Loucy (cell line): ENCODE measurements around the gene TRIO.
"Not testable (repeated sequence)": the region's sequence is repeated elsewhere in the genome, so short reads cannot be mapped to it uniquely, and the experiment has no call there.

Source experiments
- H2AFZ ChIP-seq: fragments of 200-600 bp; sonication (generic); 2 replicates; pipeline ENCODE4 v1.6.0; 2016; ENCODE audit warnings: antibody characterized with exemption, mild to moderate bottlenecking, low read length, moderate library complexity
- H3F3A ChIP-seq: fragments of 200-600 bp; 2 replicates; pipeline ENCODE4 v1.6.0; 2016; ENCODE audit warnings: antibody characterized with exemption, low read depth, mild to moderate bottlenecking
- H3K27me3 ChIP-seq: fragments of 200-600 bp; sonication (generic); 2 replicates; pipeline ENCODE4 v1.6.1; 2014; ENCODE audit warnings: low read length, mild to moderate bottlenecking; ENCODE audit not compliant: insufficient read depth, poor library complexity, severe bottlenecking
- H3K36me3 ChIP-seq: fragments of 200-600 bp; sonication (generic); 2 replicates; pipeline ENCODE4 v1.6.1; 2016; ENCODE audit warnings: low read length; ENCODE audit not compliant: insufficient read depth
- H3K4me1 ChIP-seq: fragments of 200-600 bp; sonication (generic); 2 replicates; pipeline ENCODE4 v1.5.1; 2014; ENCODE audit warnings: low read length, mild to moderate bottlenecking; ENCODE audit not compliant: insufficient read depth, poor library complexity, severe bottlenecking
- H3K4me2 ChIP-seq: fragments of 200-600 bp; sonication (generic); 2 replicates; pipeline ENCODE4 v1.6.0; 2014; ENCODE audit warnings: antibody characterized with exemption, low read length, low read depth, mild to moderate bottlenecking; ENCODE audit not compliant: poor library complexity, severe bottlenecking
- H3K4me3 ChIP-seq: fragments of 200-600 bp; sonication (generic); 2 replicates; pipeline ENCODE4 v1.5.1; 2014; ENCODE audit warnings: low read length, mild to moderate bottlenecking, mixed read lengths; ENCODE audit not compliant: poor library complexity, severe bottlenecking
- H3K79me2 ChIP-seq: fragments of 200-600 bp; sonication (generic); 2 replicates; pipeline ENCODE4 v1.6.1; 2014; ENCODE audit warnings: low read length; ENCODE audit not compliant: insufficient read depth
- H3K9ac ChIP-seq: fragments of 200-600 bp; sonication (generic); 2 replicates; pipeline ENCODE4 v1.6.0; 2014; ENCODE audit warnings: mild to moderate bottlenecking, low read depth, low read length, moderate library complexity; ENCODE audit not compliant: poor library complexity, severe bottlenecking
- H3K9me2 ChIP-seq: fragments of 200-600 bp; sonication (generic); replicated peaks from 2 replicates; pipeline ENCODE4 v1.6.1; 2016; ENCODE audit warnings: low read depth, low read length, mixed read lengths
- H3K9me3 ChIP-seq: fragments of 200-600 bp; sonication (generic); 2 replicates; pipeline ENCODE4 v1.6.1; 2014; ENCODE audit warnings: mild to moderate bottlenecking, antibody characterized with exemption, low read length, low read depth; ENCODE audit not compliant: insufficient read depth
- H4K20me1 ChIP-seq: fragments of 200-600 bp; sonication (generic); 2 replicates; pipeline ENCODE4 v1.6.0; 2014; ENCODE audit warnings: antibody characterized with exemption, low read length, mild to moderate bottlenecking; ENCODE audit not compliant: insufficient read depth, poor library complexity, severe bottlenecking
- EZH2phosphoT487 ChIP-seq: fragments of 200-600 bp; IDR thresholded peaks from 2 replicates; pipeline ENCODE4 v1.6.1; 2018; ENCODE audit warnings: antibody characterized with exemption, mild to moderate bottlenecking, moderate library complexity, borderline replicate concordance
- TF ChIP-seq, protein P1 (sequence below): fragments of 200-600 bp; sonication (generic); conservative IDR thresholded peaks from 2 replicates; pipeline ENCODE4 v1.5.1; 2014; ENCODE audit warnings: mild to moderate bottlenecking, antibody characterized with exemption, low read length

Gene TRIO

DNA sequence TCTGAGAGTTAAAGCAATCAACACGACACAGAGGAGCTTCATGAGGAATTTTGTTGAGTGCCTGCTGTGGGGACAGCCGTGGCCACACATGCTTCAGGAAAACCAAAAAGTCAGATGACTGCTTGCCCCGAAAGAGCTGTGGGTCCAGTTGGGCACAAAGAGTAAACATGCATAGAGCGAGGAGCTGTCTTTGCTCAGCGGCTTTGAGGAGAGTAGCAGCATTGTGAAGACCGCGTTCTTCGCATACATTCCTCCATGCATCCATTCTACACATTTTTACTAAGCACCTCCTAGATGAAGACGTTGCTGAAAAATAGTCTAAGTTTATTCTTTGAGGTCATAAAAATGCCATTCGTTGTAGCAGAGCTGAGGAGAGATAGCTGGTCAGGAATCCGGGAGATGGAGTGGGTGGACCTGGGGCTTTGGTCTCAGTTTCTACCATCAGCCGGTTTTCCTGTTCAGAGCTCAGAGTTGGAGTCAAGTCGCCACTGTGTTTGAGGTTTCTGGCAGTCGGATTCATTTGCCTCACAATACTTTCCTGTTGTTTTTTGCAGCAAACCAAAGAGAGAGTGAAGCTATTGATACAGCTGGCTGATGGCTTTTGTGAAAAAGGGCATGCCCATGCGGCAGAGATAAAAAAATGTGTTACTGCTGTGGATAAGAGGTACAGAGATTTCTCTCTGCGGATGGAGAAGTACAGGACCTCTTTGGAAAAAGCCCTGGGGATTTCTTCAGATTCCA lies 243.9 kb downstream of the TRIO start:
- no peaks in the 10 kb centered on the region for H3F3A ChIP-seq
- no peaks in the 10 kb centered on the region for H3K9me3 ChIP-seq
- TF ChIP-seq EZH2phosphoT487: no peak
- TF ChIP-seq, protein P1, sequence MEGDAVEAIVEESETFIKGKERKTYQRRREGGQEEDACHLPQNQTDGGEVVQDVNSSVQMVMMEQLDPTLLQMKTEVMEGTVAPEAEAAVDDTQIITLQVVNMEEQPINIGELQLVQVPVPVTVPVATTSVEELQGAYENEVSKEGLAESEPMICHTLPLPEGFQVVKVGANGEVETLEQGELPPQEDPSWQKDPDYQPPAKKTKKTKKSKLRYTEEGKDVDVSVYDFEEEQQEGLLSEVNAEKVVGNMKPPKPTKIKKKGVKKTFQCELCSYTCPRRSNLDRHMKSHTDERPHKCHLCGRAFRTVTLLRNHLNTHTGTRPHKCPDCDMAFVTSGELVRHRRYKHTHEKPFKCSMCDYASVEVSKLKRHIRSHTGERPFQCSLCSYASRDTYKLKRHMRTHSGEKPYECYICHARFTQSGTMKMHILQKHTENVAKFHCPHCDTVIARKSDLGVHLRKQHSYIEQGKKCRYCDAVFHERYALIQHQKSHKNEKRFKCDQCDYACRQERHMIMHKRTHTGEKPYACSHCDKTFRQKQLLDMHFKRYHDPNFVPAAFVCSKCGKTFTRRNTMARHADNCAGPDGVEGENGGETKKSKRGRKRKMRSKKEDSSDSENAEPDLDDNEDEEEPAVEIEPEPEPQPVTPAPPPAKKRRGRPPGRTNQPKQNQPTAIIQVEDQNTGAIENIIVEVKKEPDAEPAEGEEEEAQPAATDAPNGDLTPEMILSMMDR: no peak
- H3K36me3 ChIP-seq: peaks cover 81% of the 10 kb centered on the region
- H3K4me2 ChIP-seq: no peak overlapping the region
- no peak overlapping the region for H3K9ac ChIP-seq
- no peaks in the 10 kb centered on the region for H3K9me2 ChIP-seq
- no peaks in the 10 kb centered on the region for H3K27me3 ChIP-seq
- H3K79me2 ChIP-seq: no peaks in the 10 kb centered on the region
- no peak overlapping the region for H3K4me3 ChIP-seq
- no peaks in the 10 kb centered on the region for H3K4me1 ChIP-seq
- H2AFZ ChIP-seq: no peak overlapping the region
- no peaks in the 10 kb centered on the region for H4K20me1 ChIP-seq

DNA sequence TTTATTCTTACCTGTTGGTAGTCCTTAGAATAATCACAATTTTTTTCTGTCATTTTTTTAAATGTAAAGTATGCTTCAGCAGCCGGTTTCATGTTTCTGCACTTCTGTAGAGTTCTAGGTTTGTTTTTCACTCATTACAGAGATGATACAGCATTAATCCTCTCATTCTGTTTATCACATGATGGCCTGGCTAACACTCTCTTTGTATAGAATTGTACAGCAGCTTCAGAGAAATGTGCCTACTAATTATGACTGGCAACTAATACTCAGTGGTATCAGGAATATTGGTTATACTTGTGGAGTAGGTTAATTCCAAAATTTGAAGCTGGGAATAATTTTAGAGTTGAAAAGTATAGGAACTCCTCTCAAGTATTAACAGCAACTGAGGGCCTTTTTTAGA lies 245.6 kb downstream of the TRIO start:
- no peak for TF ChIP-seq EZH2phosphoT487
- TF ChIP-seq, protein P1: no peak
- Histone ChIP-seq H2AFZ (no peak overlapping the region), H3K9me3 (no peaks in the 10 kb centered on the region), H3F3A (no peaks in the 10 kb centered on the region), H3K27me3 (no peaks in the 10 kb centered on the region), H3K36me3 (peaks cover 81% of the 10 kb centered on the region), H4K20me1 (no peaks in the 10 kb centered on the region), H3K4me1 (no peaks in the 10 kb centered on the region), H3K9me2 (no peaks in the 10 kb centered on the region), H3K4me3 (no peak overlapping the region), H3K9ac (no peak overlapping the region), H3K4me2 (no peak overlapping the region), H3K79me2 (no peaks in the 10 kb centered on the region)

DNA sequence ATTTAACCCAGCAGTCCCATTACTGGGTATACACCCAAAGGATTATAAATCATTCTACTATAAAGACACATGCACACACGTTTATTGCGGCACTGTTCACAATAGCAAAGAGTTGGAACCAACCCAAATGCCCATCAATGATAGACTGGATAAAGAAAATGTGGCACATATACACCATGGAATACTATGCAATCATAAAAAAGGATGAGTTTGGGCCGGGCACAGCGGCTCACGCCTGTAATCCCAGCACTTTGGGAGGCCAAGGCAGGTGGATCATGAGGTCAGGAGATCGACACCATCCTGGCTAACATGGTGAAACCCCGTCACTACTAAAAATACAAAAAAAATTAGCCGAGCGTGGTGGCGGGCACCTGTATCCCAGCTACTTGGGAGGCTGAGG lies 249.4 kb downstream of the TRIO start:
- not testable (repeated sequence) for H2AFZ ChIP-seq, H3K4me3 ChIP-seq, H3K9ac ChIP-seq, H3K27me3 ChIP-seq, H3F3A ChIP-seq, H3K9me2 ChIP-seq, H3K79me2 ChIP-seq, H3K4me2 ChIP-seq, H3K9me3 ChIP-seq, H4K20me1 ChIP-seq, H3K4me1 ChIP-seq
- H3K36me3 ChIP-seq: peaks cover 84% of the 10 kb centered on the region

DNA sequence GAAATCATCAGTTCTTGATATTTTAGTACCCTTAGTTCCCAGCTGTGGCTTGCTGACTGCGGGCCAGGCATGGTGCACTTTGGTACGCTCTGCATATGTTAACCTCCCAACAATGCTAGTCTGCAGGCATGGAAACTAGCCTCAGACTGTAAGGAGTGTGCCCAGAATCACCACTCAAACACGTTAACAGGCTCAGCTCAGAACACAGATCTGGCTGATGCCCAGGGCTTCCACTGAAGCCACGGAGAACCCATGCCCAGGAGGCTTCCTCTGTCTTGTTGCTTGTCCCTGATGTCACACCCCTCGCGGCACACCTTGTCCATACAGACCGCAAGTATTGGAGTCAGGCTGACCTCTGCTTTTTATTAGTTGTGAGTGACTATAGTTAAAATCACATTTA lies 251.2 kb downstream of the TRIO start:
- H3K36me3 ChIP-seq: peaks cover 69% of the 10 kb centered on the region

More for the DNA sequence above, 251.2 kb downstream of the TRIO start:
- TF ChIP-seq EZH2phosphoT487: no peak
- TF ChIP-seq, protein P1: no peak
- H3K9me3 ChIP-seq: no peaks in the 10 kb centered on the region
- H3F3A ChIP-seq: no peaks in the 10 kb centered on the region
- H3K4me2 ChIP-seq: no peak overlapping the region
- no peaks in the 10 kb centered on the region for H3K79me2 ChIP-seq
- H3K4me1 ChIP-seq: peaks cover under 1% of the 10 kb centered on the region
- no peaks in the 10 kb centered on the region for H4K20me1 ChIP-seq
- no peak overlapping the region for H2AFZ ChIP-seq
- no peaks in the 10 kb centered on the region for H3K9me2 ChIP-seq
- no peak overlapping the region for H3K4me3 ChIP-seq
- no peak overlapping the region for H3K9ac ChIP-seq
- H3K27me3 ChIP-seq: no peaks in the 10 kb centered on the region
